ENCODE results near the gene NELFE. TPM values are rescaled to one million over a fixed set of nuclear protein-coding genes. Genes with fewer than 3 reads are reported as not detected.
"Not testable (repeated sequence)": the region's sequence is repeated elsewhere in the genome, so short reads cannot be mapped to it uniquely, and the experiment has no call there.

The NELFE gene
- total RNA-seq, 2 donors from 2014 or later, result 50.3 to 55.6 TPM

DNA sequence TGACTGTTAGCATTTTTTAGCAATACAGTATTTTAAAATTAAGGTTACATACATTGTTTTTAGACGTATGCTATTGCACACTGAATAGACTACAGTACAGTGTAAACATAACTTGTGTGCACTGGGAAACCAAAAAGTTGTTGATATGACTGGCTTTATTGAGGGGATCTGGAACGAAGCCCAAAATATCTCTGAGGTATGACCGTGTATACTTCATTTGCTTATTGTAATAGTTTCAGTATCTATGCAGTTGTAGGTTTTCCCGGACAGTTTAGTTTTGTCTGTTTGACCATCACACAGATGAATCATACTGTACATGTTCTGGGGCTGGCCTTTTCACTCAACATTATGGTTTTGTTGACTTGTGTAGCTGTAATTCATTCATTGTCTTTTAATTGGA lies 50.0 kb downstream of the NELFE start:
- H3K9me3 ChIP-seq, result no peaks in the 10 kb centered on the region
- H3K4me3 ChIP-seq, result no peak overlapping the region
- H3K27me3 ChIP-seq, result no peaks in the 10 kb centered on the region
- no peak overlapping the region for H3K9ac ChIP-seq (ENCODE audit: low read depth in 2 of 2, low read length in 2 of 2)
- TF ChIP-seq CTCF (IDR thresholded peaks at IDR 0.05), result no peak
- intact Hi-C loops (cut with DNase I), result no loop called here
- no peak for DNase-seq
- H3K36me3 ChIP-seq, result no peaks in the 10 kb centered on the region
- H3K4me1 ChIP-seq, result no peaks in the 10 kb centered on the region
- no peak overlapping the region for H3K27ac ChIP-seq

GRCh38 chr6:31908255-31908654 lies 50.5 kb downstream of the NELFE start:
- H3K4me3 ChIP-seq; H3K36me3 ChIP-seq; H3K9me3 ChIP-seq; DNase-seq; H3K4me1 ChIP-seq; H3K9ac ChIP-seq (ENCODE audit: low read depth in 2 of 2, low read length in 2 of 2); H3K27me3 ChIP-seq; intact Hi-C loops (cut with DNase I); H3K27ac ChIP-seq: not testable (repeated sequence)

DNA sequence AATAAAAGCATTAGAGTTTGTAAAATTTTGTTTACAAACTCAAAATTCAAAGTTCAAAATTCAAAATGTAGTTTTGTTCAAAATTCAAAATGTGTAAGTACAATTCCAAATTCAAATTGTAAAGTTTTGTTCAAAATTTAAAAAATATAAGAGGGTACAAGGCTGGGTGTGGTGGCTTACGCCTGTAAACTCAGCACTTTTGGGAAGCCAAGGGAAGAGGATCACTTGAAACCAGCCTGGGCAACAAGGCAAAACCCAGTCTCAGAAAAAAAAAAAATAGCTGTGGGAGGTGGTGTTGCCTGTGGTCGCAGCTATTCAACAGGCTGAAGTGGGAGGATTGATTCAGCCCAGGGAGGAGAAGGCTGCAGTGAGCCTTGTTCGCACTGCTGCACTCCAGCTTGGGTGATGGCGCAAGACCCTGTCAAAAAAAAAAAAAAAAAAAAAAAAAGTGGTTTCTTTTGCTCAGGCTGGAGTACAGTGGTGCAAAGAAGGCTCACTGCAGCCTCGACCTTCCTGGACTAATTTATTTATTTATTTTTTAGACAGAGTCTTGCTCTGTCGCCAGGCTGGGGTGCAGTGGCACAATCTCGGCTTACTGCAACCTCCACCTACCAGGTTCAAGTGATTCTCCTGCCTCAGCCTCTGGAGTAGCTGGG lies 51.5 kb downstream of the NELFE start:
- DNase-seq, result no peak
- Histone ChIP-seq H3K4me1 (no peaks in the 10 kb centered on the region), H3K9me3 (no peaks in the 10 kb centered on the region), H3K36me3 (no peaks in the 10 kb centered on the region), H3K27ac (no peak overlapping the region), H3K9ac (ENCODE audit: low read depth in 2 of 2, low read length in 2 of 2) (no peak overlapping the region), H3K27me3 (no peaks in the 10 kb centered on the region), H3K4me3 (no peak overlapping the region)
- TF ChIP-seq CTCF (IDR thresholded peaks at IDR 0.05), result no peak
- intact Hi-C loops (cut with DNase I), result no loop called here

DNA sequence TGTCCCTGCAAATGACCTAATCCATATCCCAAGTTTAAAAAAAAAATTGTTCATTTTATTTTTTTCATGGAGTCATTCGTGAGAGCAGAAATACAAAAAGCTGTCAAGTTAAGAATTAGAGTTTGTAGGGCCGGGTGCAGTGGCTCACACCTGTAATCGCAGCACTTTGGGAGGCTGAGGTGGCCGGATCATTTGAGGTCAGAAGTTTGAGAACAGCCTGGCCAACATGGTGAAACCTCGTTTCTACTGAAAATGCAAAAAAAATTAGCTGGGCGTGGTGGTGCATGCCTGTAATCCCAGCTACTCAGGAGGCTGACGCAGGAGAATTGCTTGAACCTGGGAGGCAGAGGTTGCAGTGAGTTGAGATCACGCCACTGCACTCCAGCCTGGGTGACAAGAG lies 52.0 kb downstream of the NELFE start:
- H3K27me3 ChIP-seq; H3K4me1 ChIP-seq; H3K4me3 ChIP-seq; H3K9ac ChIP-seq (ENCODE audit: low read depth in 2 of 2, low read length in 2 of 2); H3K9me3 ChIP-seq; H3K36me3 ChIP-seq; DNase-seq; H3K27ac ChIP-seq; intact Hi-C loops (cut with DNase I): not testable (repeated sequence)

DNA sequence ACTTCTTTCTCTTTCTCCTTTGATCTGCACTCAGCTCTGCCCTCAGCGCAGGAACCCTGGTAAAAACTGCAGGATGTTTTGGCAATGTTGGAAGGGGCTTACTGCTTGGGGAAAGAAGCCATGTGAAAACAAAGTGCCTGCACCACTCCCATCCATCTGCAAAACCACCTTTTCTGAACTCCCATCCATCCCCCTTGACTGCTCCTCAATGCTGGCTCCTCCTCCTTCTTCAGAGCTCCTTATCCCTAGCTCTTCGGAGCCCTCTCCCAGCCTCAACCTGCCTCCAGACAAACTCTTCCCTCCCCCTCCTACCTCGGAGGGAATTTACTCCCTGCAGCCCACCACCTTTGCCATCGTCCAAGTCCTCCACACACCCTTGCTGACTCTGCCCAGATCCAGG lies 52.6 kb downstream of the NELFE start:
- intact Hi-C loops (cut with DNase I), result no loop called here

DNA sequence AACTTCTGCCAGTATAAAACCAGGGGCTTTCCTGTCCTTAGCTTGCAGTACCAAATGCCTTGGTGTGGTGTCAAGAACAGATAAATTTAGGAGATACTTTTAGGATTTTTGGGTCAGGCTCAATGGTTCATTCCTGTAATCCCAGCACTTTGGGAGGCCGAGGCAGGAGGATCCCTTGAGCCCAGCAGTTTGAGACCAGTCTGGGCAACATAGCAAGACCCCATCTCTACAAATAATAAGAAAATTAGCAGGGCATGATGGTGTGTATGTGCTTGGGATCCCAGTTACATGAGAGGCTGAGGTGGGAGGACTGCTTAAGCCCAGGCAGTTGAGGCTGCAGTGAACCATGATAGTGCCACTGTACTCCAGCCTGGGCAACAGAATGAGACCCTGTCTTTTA lies 53.7 kb downstream of the NELFE start:
- no peak for DNase-seq
- intact Hi-C loops (cut with DNase I), result no loop called here

More for the DNA sequence above, 52.6 kb downstream of the NELFE start:
- no peaks in the 10 kb centered on the region for H3K36me3 ChIP-seq
- no peaks in the 10 kb centered on the region for H3K9me3 ChIP-seq
- no peak overlapping the region for H3K27ac ChIP-seq
- H3K9ac ChIP-seq (ENCODE audit: low read depth in 2 of 2, low read length in 2 of 2), result no peak overlapping the region
- no peak for TF ChIP-seq CTCF (IDR thresholded peaks at IDR 0.05)
- no peaks in the 10 kb centered on the region for H3K4me1 ChIP-seq
- H3K27me3 ChIP-seq, result no peaks in the 10 kb centered on the region
- no peak for DNase-seq
- no peak overlapping the region for H3K4me3 ChIP-seq

More for the DNA sequence above, 53.7 kb downstream of the NELFE start:
- TF ChIP-seq CTCF (IDR thresholded peaks at IDR 0.05), result no peak
- H3K9me3 ChIP-seq, result no peaks in the 10 kb centered on the region
- H3K27me3 ChIP-seq, result no peaks in the 10 kb centered on the region
- no peak overlapping the region for H3K27ac ChIP-seq
- no peak overlapping the region for H3K9ac ChIP-seq (ENCODE audit: low read depth in 2 of 2, low read length in 2 of 2)
- no peaks in the 10 kb centered on the region for H3K4me1 ChIP-seq
- no peaks in the 10 kb centered on the region for H3K36me3 ChIP-seq
- no peak overlapping the region for H3K4me3 ChIP-seq
